H9 (cell line): ENCODE measurements around the gene SMNDC1. TPM values are rescaled to one million over a fixed set of nuclear protein-coding genes. Genes with fewer than 3 reads are reported as not detected.
A peak's percentile ranks its signal among the peaks of the same experiment; 100 is the strongest.

ENCODE experiments used
- DNase-seq: peaks from one replicate; pipeline ENCODE4 v3.0.0-alpha.2; 2017
- H2AFZ ChIP-seq: one replicate; pipeline ENCODE4 v1.6.1; 2013; ENCODE audit warnings: mild to moderate bottlenecking, low read length, control low read depth, moderate library complexity
- H2AK5ac ChIP-seq: 2 replicates; pipeline ENCODE4 v1.6.1; 2013; ENCODE audit warnings: low read length, control low read depth, mixed read lengths; ENCODE audit not compliant: insufficient read length
- H2BK120ac ChIP-seq: one replicate; pipeline ENCODE4 v1.6.1; 2013; ENCODE audit warnings: low read depth, mild to moderate bottlenecking, low read length, control low read depth, inconsistent platforms; ENCODE audit not compliant: poor library complexity, severe bottlenecking
- H2BK12ac ChIP-seq: 2 replicates; pipeline ENCODE4 v1.6.1; 2013; ENCODE audit warnings: low read length, control low read depth, mixed read lengths, low read depth; ENCODE audit not compliant: insufficient read length
- H2BK15ac ChIP-seq: 2 replicates; pipeline ENCODE4 v1.6.1; 2013; ENCODE audit warnings: low read depth, low read length, control low read depth
- H2BK20ac ChIP-seq: one replicate; pipeline ENCODE4 v1.6.1; 2013; ENCODE audit warnings: low read depth, mild to moderate bottlenecking, low read length, control low read depth, inconsistent platforms; ENCODE audit not compliant: poor library complexity, severe bottlenecking
- H2BK5ac ChIP-seq: 2 replicates; pipeline ENCODE4 v1.6.1; 2013; ENCODE audit warnings: low read length, control low read depth, mixed read lengths; ENCODE audit not compliant: insufficient read length
- H3K14ac ChIP-seq: 2 replicates; pipeline ENCODE4 v1.6.1; 2013; ENCODE audit warnings: low read length, control low read depth; ENCODE audit not compliant: insufficient read depth
- H3K18ac ChIP-seq: 2 replicates; pipeline ENCODE4 v1.6.1; 2013; ENCODE audit warnings: low read depth, mild to moderate bottlenecking, mixed read lengths, low read length, control low read depth; ENCODE audit not compliant: insufficient read length
- H3K23ac ChIP-seq: 2 replicates; pipeline ENCODE4 v1.6.1; 2013; ENCODE audit warnings: low read length, control low read depth, mixed read lengths, low read depth; ENCODE audit not compliant: insufficient read length
- H3K23me2 ChIP-seq: 2 replicates; pipeline ENCODE4 v1.6.1; 2013; ENCODE audit warnings: low read depth, mild to moderate bottlenecking, mixed read lengths, low read length, control low read depth; ENCODE audit not compliant: insufficient read length, poor library complexity, severe bottlenecking
- H3K27ac ChIP-seq: 2 replicates; pipeline ENCODE4 v1.5.1; 2013; ENCODE audit warnings: low read length, control low read depth, mixed read lengths, low read depth; ENCODE audit not compliant: insufficient read length
- H3K27me3 ChIP-seq: 2 replicates; pipeline ENCODE4 v1.6.1; 2013; ENCODE audit warnings: low read length, control low read depth, inconsistent platforms; ENCODE audit not compliant: insufficient read depth
- H3K4ac ChIP-seq: 2 replicates; pipeline ENCODE4 v1.6.1; 2013; ENCODE audit warnings: low read depth, mild to moderate bottlenecking, control low read depth, inconsistent platforms, low read length, moderate library complexity
- H3K4me1 ChIP-seq: 2 replicates; pipeline ENCODE4 v1.6.1; 2013; ENCODE audit warnings: low read length, control low read depth, inconsistent platforms; ENCODE audit not compliant: insufficient read depth
- H3K4me2 ChIP-seq: 2 replicates; pipeline ENCODE4 v1.6.1; 2013; ENCODE audit warnings: low read length, control low read depth, mixed read lengths; ENCODE audit not compliant: insufficient read length, insufficient read depth
- H3K56ac ChIP-seq: 2 replicates; pipeline ENCODE4 v1.6.1; 2013; ENCODE audit warnings: low read depth, mild to moderate bottlenecking, mixed read lengths, low read length, control low read depth; ENCODE audit not compliant: insufficient read length
- H3K79me1 ChIP-seq: 2 replicates; pipeline ENCODE4 v1.6.1; 2013; ENCODE audit warnings: low read depth, mild to moderate bottlenecking, moderate library complexity, low read length, control low read depth, inconsistent platforms; ENCODE audit not compliant: insufficient read depth, poor library complexity, severe bottlenecking
- H3K79me2 ChIP-seq: 2 replicates; pipeline ENCODE4 v1.6.1; 2013; ENCODE audit warnings: low read length, control low read depth, inconsistent platforms; ENCODE audit not compliant: insufficient read depth
- H3K9ac ChIP-seq: 2 replicates; pipeline ENCODE4 v1.6.1; 2013; ENCODE audit warnings: low read length, control low read depth, mixed read lengths; ENCODE audit not compliant: insufficient read length; ENCODE audit errors: extremely low read depth
- H3K9me3 ChIP-seq: one replicate; pipeline ENCODE4 v1.6.1; 2013; ENCODE audit warnings: low read depth, low read length, inconsistent platforms; ENCODE audit not compliant: control insufficient read depth
- H3T11ph ChIP-seq: one replicate; pipeline ENCODE4 v1.6.1; 2013; ENCODE audit warnings: mild to moderate bottlenecking, low read length, control low read depth, inconsistent platforms
- H4K20me1 ChIP-seq: one replicate; pipeline ENCODE4 v1.6.1; 2013; ENCODE audit not compliant: control insufficient read depth, insufficient read length, insufficient read depth
- H4K5ac ChIP-seq: 2 replicates; pipeline ENCODE4 v1.6.1; 2013; ENCODE audit warnings: low read depth, mild to moderate bottlenecking, mixed read lengths, low read length, control low read depth; ENCODE audit not compliant: insufficient read length
- H4K8ac ChIP-seq: replicated peaks from 2 replicates; pipeline ENCODE4 v1.6.1; 2013; ENCODE audit warnings: low read length, control low read depth, mixed read lengths, low read depth; ENCODE audit not compliant: insufficient read length
- H4K91ac ChIP-seq: 2 replicates; pipeline ENCODE4 v1.6.1; 2013; ENCODE audit warnings: low read depth, mild to moderate bottlenecking, moderate library complexity, mixed read lengths, low read length, control low read depth; ENCODE audit not compliant: insufficient read length
- H3K27ac Mint-ChIP-seq, 3 experiments: 2 replicates in 2 of 3; 3 replicates in 1 of 3; pipeline ENCODE4 v1.8.0; 2020 to 2021; ENCODE audit warnings: mixed read lengths in 3 of 3, mild to moderate bottlenecking in 1 of 3, moderate library complexity in 1 of 3
- H3K27me3 Mint-ChIP-seq: 2 replicates; pipeline ENCODE4 v1.8.0; 2021; ENCODE audit warnings: low read depth, mild to moderate bottlenecking, moderate library complexity, mixed read lengths
- H3K36me3 Mint-ChIP-seq, 3 experiments: 2 replicates in 2 of 3; 3 replicates in 1 of 3; pipeline ENCODE4 v1.8.0; 2020 to 2021; ENCODE audit warnings: low read depth in 3 of 3, mixed read lengths in 3 of 3; ENCODE audit not compliant: insufficient read depth in 1 of 3
- H3K4me1 Mint-ChIP-seq, 2 experiments: 2 replicates each; pipeline ENCODE4 v1.8.0; 2020; ENCODE audit warnings: mixed read lengths in 2 of 2
- H3K4me3 Mint-ChIP-seq, 2 experiments: 2 replicates in 1 of 2; 3 replicates in 1 of 2; pipeline ENCODE4 v1.8.0; 2020 to 2021; ENCODE audit warnings: mild to moderate bottlenecking in 2 of 2, mixed read lengths in 2 of 2, moderate library complexity in 1 of 2
- H3K9me3 Mint-ChIP-seq, 2 experiments: 2 replicates in 1 of 2; 3 replicates in 1 of 2; pipeline ENCODE4 v1.8.0; 2020; ENCODE audit warnings: mild to moderate bottlenecking in 2 of 2, mixed read lengths in 2 of 2, moderate library complexity in 1 of 2
- WGBS: extraction: QIAGEN DNeasy Blood & Tissue Kit; methylation state at CpG from one replicate; pipeline ENCODE4 v1.1.7; 2013; ENCODE audit warnings: missing lambda C conversion rate, low lambda C conversion rate, mixed read lengths; ENCODE audit not compliant: insufficient read length; ENCODE audit errors: extremely low coverage; 5-methylcytosine and 5-hydroxymethylcytosine counted together
- total RNA-seq: library from RNA; stranded (reverse); gene quantifications from 2 replicates; pipeline ENCODE4 v1.2.1, GENCODE V29; 2021
- TF ChIP-seq, protein P1 (sequence below): fragments of 200-600 bp; sonication (generic); conservative IDR thresholded peaks from 3 replicates; pipeline ENCODE4 v1.8.0; 2021; ENCODE audit warnings: antibody characterized with exemption, mild to moderate bottlenecking

SMNDC1 gene
- total RNA-seq, 1 experiment from 2014 or later: 55.7 TPM

- TF ChIP-seq, protein P1, sequence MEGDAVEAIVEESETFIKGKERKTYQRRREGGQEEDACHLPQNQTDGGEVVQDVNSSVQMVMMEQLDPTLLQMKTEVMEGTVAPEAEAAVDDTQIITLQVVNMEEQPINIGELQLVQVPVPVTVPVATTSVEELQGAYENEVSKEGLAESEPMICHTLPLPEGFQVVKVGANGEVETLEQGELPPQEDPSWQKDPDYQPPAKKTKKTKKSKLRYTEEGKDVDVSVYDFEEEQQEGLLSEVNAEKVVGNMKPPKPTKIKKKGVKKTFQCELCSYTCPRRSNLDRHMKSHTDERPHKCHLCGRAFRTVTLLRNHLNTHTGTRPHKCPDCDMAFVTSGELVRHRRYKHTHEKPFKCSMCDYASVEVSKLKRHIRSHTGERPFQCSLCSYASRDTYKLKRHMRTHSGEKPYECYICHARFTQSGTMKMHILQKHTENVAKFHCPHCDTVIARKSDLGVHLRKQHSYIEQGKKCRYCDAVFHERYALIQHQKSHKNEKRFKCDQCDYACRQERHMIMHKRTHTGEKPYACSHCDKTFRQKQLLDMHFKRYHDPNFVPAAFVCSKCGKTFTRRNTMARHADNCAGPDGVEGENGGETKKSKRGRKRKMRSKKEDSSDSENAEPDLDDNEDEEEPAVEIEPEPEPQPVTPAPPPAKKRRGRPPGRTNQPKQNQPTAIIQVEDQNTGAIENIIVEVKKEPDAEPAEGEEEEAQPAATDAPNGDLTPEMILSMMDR: no peak
- H3K27ac Mint-ChIP-seq: peak overlapping the region; percentile 95 to 100 (median 99)
- no peak overlapping the region for H2BK15ac ChIP-seq
- no peak overlapping the region for H2BK12ac ChIP-seq
- H3T11ph ChIP-seq: no peak overlapping the region
- H3K56ac ChIP-seq: no peak overlapping the region
- no peak overlapping the region for H3K4ac ChIP-seq
- H3K23me2 ChIP-seq: no peaks in the 10 kb centered on the region
- no peaks in the 10 kb centered on the region for H3K4me1 ChIP-seq
- peak overlapping the region; percentile 98 to 99 for H3K4me3 Mint-ChIP-seq
- H2BK120ac ChIP-seq: no peak overlapping the region
- no peak overlapping the region for H2AK5ac ChIP-seq
- H4K8ac ChIP-seq: no peak overlapping the region
- DNase-seq: no peak
- no peak overlapping the region for H3K27ac ChIP-seq
- H3K27me3 ChIP-seq: no peaks in the 10 kb centered on the region
- H3K36me3 Mint-ChIP-seq: peaks cover 25 to 51% (median 49%) of the 10 kb centered on the region in 3 experiments; a peak in 6 of 7 replicates
- H3K9ac ChIP-seq: peak overlapping the region; percentile 98
- H2AFZ ChIP-seq: no peak overlapping the region
- H2BK20ac ChIP-seq: no peak overlapping the region
- H4K91ac ChIP-seq: no peak overlapping the region
- peak overlapping the region; percentile 67 for H3K4me2 ChIP-seq
- no peaks in the 10 kb centered on the region for H4K20me1 ChIP-seq
- no peak overlapping the region for H4K5ac ChIP-seq
- no CpG with 5 or more reads among the region's 4 CpGs for WGBS
- H3K9me3 ChIP-seq: no peaks in the 10 kb centered on the region
- H3K79me1 ChIP-seq: peaks cover 2% of the 10 kb centered on the region
- H3K27me3 Mint-ChIP-seq: no peaks in the 10 kb centered on the region
- H3K79me2 ChIP-seq: peaks cover 10% of the 10 kb centered on the region
- H2BK5ac ChIP-seq: no peak overlapping the region
- H3K18ac ChIP-seq: no peak overlapping the region
- H3K4me1 Mint-ChIP-seq: peaks cover 12 to 27% of the 10 kb centered on the region in 2 experiments
- no peak overlapping the region for H3K23ac ChIP-seq
- no peak overlapping the region for H3K14ac ChIP-seq
- H3K9me3 Mint-ChIP-seq: no peaks in the 10 kb centered on the region
Measured at GRCh38 chr10:110303681-110304080, 1.0 kb downstream of the SMNDC1 start.
